Sigmoid colon (tissue), 3 donors: ENCODE results near the gene SNCB.

Experiments
- CTCF ChIP-seq, 4 experiments: fragments of 450-650 bp in 3 of 4; fragments of 200-600 bp in 1 of 4; IDR thresholded peaks; one replicate each; pipeline ENCODE4 v1.5.1; 2016 to 2019; ENCODE audit warnings: antibody characterized with exemption in 4 of 4, mild to moderate bottlenecking in 3 of 4, moderate library complexity in 2 of 4
- POLR2A ChIP-seq, 2 donors: fragments of 450-650 bp; IDR thresholded peaks; one replicate each; pipeline ENCODE4 v1.6.1; 2016; ENCODE audit warnings: antibody characterized with exemption in 2 of 2, mild to moderate bottlenecking in 2 of 2, moderate library complexity in 2 of 2

DNA sequence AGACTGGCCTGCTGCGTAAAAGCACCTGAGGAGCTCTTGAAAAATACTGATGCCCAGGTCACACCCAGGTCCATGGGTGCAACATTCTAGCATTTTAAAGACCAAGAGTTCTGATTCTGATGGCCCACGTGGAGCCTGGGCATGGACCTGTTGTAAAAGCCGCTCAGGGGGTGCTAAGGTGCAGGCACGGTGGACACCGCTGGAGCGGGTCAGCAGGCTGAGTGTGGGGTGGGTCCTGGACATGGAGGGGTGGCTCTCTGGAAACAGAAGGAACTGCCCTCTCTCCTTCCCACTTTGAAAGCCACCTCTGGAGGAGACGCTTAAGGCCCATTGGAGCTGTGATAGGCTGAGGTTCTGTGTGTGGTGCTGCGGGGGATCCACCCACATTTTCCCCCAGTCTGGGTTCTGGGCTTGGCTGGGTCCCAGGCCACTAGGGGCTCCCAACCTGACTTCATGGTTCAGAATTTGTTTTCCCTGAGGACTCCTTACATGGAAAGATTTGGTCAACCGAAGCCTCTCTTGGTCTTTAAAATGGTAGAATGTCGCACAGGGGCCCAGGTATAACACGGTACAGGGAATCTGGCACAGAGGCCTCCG is 37.0 kb downstream of the SNCB start:
- TF ChIP-seq POLR2A (IDR thresholded peaks at IDR 0.05) (no peak), CTCF (IDR thresholded peaks at IDR 0.05) (no peak)
